ENCODE results near the gene ZEB2.

GRCh38 chr2:144479138-144479537, 40.8 kb downstream of the ZEB2 start:
- TF ChIP-seq BRCA1 (IDR thresholded peaks at IDR 0.05; ENCODE audit: low read depth, low read length) = no peak
- no peak for TF ChIP-seq CEBPB (IDR thresholded peaks at IDR 0.05; ENCODE audit: low read depth, low read length)
